ENCODE data around the gene CHST15.

Gene CHST15

DNA sequence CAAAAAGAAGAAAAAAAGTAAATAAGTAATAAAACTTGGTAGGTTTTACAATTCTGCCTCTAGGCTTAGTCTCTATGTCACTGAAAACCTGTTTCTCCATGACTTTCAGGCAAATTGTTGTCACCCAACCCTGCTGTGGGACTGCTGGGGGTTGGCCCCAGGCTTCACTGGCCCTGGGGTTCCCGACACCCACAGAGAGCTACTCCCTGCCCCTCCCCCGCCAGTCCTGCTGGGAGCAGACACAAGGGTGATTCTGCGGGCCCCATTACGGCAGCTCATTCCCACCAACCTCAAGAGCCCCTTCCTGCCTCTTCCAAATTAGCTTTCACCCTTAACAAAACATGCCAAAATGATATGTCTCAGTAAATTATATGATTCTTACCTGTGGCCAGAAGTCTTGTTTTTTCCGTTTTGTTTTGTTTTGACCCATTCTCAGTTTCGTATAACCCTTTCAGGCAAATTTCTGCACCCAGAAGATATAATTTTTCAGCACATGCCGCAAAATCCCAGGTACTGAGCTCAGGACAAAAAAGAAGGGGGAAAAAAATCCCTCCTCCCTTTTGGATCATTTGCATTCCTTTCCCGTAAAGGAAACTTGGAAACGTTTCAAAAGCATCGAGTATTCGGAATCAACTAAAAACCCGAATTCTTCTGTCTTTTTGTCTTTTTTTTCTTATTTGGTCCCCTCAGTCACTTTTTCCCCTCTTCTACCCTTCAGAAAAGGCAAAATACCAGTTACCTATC is 27.8 kb downstream of the CHST15 start:
- DNase-seq (ENCODE audit: low read depth), result no peak

DNA sequence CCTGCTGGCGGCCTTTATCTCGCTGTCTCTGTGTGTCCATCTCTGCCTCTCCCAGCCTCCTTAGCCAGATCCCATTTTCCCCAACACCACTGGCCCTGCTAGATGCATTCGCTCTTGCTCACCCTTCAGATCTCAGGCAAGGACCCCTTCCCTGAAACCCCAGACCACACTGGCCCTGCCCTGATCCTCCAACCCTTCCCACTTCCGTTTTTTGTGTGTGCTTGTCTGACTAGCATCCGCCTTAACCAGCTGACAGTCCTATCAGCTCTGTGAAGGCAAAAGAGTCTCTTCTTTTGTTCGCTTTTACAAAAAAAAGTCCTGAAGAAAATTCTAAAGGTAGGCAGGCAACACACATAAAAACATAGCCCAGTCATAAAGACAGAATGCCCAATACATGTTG is 28.7 kb downstream of the CHST15 start:
- peak; percentile 65 for DNase-seq (ENCODE audit: low read depth)

DNA sequence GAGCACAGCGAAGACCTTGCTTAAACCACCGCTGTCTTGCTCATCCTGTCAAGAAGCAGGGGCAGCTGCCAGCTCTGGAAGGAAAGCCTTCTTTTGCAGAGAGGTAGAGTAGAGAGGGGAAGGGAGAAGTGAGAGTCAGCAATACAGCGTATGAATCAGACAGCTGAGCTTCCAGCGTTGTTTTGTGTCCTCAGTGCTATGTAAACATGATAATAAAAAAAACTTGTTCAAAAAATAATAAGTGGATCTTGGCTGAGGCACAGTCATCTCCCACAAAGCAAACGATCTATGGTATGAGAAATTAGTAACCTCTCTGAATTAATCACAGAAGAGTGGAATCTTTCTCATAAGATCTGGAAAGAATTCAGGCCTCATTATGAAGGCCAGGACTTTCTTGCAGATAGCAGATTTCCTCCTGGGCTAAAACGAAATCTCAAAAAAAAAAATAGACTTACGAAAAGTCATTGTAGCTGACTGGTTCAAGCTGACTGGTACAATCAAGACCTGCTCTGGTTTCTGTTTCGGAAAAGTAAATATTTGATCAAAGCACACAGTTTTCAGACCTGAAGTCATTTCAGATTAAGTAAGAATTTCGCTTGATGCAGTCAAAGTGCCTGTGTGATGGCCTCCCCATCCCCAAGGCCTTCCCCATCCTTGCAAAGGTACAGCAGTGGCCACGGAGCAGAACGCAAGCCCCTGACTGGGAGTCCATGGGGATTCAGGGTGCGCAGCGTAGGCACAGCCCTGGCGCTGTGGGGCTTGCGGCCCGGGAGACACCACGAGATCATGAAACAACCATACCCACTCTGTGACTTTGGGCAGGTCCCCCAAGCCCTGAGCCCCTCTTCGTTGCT is 29.4 kb downstream of the CHST15 start:
- no peak for DNase-seq (ENCODE audit: low read depth)

DNA sequence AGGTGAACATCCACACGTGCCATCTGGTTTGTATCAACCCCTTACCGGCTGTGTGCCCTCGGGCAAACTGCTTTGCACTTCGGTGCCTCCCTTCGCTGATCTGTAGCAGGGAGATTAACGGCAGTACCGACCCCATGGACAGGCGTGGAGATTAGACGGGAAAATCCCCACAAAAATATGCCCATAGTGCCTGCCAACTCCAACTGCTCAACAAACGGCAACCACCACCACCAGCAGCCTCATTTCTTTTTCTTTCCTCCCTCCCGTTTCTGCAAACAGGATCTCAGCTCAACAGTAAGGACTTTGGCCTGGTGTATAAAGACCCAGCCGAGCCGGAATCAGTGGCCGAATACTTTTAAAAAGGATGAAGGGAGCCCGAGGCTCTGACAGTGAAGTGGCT is 31.0 kb downstream of the CHST15 start:
- no peak for DNase-seq (ENCODE audit: low read depth)

DNA sequence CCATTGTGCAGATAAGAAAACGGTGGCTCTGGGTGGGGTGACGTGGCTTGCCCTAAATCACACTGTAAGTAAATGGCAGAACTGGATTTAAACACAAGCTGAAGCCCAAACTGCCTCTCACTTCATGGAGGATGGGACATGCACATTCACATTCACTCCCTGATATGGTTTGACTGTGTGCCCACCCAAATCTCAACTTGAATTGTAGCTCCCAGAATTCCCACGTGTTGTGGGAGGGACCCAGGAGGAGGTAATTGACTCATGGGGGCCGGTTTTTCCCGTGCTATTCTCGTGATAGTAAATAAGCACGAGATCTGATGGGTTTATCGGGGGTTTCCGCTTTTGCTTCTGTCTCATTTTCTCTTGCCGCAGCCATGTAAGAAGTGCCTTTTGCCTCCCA is 32.4 kb downstream of the CHST15 start:
- DNase-seq (ENCODE audit: low read depth), result no peak

DNA sequence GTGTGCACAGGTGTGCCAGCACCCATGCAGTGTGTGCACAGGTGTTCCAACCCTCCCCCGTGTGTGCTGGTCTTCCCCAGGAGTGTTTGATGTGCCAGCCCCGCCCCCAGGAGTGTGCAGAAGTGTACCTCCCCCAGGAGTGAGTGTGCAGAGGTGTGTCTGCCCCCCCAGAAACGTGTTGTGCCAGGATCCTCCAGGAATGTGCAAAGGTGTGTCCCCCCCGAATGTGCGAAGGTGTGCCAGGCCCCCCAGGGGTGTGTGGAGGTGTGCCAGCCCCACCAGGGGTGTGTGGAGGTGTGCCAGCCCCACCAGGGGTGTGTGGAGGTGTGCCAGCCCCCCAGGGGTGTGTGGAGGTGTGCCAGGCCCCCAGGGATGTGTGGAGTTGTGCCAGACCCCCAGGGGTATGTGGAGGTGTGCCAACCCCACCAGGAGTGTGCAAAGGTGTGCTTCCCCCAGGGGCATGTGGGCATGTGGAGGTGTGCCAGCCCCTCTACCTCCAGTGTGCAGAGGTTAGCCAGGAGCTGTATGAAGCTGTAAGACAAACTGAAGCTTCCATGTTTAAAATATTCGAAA is 33.2 kb downstream of the CHST15 start:
- DNase-seq (ENCODE audit: low read depth), result no peak

DNA sequence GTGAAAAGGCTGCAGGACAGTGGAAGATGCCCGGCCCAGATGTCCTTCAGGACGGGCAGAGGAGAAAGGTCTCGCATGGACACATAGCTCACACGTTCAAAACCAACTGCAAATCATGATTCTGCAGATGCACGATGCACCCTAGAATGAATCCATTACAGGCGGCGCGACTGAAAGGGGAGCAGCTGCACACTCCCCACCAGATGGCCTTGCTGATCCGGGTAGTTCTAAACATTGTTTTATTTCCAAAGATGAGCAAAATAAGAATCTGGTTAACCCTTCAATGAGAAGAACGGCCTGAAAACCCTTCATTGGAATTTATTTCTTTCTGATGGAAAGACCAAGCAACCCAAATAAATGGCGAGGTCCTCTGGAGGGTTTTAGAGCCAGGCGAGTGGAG is 33.8 kb downstream of the CHST15 start:
- DNase-seq (ENCODE audit: low read depth), result no peak

DNA sequence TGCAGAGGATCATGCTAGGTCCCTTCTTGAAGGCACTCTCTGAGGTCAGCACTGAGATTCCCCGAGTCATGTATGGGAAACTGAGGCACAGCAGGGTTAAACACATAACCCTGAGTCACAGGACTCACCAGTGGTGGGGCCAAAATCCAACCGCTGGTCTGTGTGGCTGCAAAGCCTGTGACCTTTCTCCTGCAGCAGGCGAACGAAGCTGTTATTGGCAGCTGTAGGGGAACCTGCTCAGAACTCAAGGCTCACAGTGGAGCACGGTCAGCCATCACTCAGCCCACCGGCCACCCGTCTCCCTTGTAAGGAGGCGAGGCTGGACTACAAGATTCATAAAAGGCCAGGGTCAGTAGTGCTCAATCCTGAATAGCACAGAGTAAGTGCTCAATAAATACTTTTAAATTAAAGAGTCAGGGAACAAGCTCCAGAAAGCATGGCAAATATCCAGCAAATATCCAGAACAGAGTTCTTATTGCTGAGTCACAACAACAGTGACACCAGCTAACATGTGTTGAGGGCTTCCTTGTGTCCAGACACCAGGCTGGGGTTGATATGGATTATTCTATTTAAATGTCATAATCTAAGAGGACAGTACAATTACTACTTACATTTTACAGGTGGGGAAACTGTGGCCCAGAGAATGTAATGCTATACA is 34.9 kb downstream of the CHST15 start:
- DNase-seq (ENCODE audit: low read depth), result no peak

DNA sequence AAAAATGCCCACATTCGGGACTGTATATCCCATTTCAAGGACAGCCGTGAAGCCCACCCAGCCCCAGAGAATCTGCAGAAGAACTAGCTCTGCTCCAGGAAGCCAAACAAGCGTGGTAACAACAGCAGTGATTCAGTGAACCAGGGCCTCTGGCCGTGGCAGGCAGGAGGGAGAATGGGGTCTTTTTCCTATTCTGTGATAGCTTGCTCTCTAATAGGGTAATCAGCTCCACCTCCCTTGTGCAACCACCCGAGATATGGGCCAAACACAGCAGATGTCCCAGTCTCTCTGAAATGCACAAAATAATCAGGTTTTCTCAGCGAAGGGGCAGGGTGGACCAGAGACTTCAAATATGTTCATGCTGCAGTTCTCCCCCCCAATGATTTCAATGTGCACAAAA is 35.8 kb downstream of the CHST15 start:
- DNase-seq (ENCODE audit: low read depth), result no peak

DNA sequence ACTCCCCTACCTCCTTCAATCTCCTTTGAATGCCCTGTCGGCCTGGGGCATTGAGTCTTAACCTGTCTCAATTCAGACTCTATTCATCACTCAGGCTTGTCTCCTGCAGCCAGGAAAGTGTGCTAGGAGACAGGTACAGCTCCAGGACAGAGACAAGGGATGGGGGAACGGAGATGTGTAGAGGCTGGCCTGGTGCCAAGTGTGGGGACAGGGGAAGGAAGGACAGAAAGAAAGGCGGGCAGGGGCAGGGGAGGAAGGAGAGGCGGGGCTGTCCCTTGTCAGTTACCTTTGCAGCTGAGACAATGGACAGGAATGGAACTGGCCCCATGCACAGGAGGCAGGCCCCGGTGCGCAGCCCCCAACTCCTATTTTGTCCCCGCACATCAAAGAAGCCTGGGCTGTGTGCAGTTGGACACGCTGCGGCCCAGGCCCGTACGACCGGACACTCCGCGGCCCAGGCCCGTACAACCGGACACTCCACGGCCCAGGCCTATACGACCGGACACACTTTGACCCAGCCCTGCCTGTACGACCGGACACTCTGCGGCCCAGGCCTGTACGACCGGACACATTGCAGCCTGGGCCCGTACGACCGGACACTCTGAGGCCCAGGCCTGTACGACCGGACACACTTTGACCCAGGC is 36.9 kb downstream of the CHST15 start:
- DNase-seq (ENCODE audit: low read depth), result no peak

DNA sequence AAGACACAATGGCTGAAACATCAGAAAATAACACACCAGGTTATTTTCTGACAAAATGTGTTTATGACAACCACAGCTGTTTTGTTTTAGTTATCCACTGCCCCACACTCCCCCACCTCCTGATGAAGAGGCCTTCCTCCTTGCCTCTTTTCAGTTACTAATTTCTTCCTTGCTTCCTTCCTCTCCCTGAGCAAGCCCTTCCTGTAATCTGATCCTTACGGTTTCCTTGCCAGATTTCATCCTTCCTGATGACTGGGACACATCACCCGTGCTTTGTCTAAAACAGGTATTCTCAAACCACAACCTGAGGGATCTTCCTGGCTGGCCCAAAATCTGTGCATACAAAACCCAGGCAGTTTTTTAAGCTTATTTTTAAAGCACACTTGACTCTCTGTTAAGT is 39.4 kb downstream of the CHST15 start:
- DNase-seq (ENCODE audit: low read depth), result no peak

DNA sequence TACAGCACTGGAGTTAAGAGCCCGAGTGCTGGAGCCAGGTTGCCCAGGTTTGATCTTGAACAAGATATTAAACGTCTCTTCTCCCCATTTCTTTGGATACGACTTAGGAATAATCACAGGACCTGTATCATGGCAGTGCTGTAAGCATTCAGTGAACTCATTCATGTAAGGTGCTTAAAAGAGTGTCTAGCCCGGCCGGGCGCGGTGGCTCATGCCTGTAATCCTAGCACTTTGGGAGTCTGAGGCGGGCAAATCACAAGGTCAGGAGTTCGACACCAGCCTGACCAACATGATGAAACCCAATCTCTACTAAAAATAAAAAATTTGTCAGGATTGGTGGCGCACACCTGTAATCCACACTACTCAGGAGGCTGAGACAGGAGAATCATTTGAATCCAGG is 40.8 kb downstream of the CHST15 start:
- DNase-seq (ENCODE audit: low read depth), result no peak

DNA sequence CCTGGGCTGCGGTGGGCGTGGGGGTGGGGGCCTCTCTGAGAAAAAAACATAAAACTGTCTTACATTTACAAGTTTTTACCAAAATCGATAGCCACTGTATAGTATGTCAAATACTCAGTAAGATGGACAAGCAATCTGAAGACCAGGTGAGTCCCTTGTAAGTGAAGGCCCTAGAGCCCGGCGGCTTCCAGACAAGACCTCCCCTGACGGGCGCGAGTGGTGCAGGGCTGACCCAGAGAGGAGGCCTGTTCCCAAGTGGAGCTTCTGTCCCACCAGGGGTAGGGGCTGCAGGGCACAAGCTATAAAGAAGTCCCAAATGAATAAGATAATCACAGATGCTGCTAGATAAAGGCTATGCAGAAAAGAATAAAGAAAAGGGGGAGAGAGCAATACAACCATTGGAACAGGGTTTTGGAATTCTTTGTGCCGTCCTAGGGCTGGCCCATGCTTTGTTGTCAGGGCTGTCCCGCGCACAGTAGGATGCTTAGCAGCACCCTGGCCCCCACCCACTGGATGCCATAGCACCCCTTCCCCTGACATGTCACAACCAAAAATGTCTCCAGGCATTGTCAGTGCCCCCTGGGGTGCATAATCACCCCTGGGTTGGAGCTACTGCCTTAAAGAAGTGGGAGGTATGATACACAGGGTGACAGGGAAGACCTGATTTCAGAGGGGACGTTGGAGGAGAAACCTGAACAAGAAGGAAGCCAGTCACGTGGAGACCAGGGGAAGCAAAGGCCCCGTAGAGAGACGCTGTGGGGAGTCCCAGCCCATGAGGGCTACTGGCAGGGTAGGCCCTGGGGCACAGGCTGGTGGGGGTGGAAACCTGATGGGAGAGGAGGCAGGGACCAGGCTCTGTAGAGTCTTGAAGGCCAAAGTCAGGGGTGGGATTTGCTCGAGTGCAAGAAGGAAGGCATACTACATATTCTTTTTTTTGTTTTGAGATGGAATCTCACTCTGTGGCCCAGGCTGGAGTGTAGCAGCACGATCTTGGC is 43.1 kb downstream of the CHST15 start:
- no peak for DNase-seq (ENCODE audit: low read depth)

DNA sequence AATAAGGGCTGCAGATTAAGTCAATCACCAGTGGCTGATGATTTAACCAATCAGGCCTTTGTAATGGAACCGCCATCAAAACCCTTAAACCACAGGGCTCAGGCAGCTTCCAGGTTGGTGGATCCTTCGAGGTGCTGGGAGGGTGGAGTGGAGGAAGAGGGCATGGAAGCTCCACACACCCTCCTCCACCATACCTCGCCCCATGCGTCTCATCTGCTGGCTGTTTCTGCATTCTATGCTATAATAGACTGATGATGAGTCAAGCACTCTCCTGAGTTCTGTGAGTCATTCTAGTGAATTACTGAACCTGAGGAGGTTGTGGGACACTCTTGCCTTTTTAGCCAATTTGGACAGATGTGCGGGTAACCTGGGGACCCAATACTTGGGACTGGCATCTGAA is 43.9 kb downstream of the CHST15 start:
- no peak for DNase-seq (ENCODE audit: low read depth)

DNA sequence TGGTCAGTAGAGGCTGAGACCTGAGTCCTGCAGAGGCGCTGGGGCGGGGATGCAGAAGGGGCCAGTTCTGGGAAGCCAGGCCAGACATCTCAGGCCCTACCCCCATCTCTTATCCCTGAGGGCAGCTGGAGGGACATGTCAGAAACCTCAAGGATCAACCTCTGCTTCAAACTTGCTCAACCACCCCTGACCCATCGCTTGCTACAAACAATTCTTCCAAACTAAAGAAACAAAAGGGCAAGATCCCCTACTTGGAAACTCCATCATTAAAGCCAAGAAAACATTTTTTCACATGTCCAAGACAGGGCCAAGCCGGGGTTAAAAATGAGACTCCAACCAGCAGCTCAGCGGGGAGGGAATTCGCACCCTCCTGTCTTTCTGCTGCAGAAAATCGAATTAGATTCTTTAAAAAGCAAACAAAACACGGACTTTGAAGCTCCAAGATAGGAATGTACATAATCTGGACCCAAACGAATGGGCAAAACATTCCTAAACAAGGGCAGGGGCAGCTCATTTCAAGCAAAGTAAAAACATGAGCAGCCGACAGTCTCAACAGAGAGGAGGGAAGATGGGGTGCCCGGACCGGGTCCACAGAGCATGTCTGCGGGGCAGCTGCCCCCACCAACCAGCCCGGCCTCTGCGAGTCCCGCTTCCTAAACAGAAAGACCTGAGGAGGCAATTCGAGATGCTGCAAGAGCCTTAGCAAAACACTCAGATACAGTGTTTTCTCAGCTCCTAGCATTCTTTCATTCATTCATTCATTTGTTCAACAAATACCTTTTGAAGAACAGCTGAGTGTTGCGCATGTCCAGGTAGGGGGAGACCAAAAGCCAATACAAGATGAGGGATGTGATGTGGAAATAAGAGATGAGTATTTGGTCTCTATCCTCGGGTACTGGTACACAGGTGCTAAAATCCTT is 44.8 kb downstream of the CHST15 start:
- DNase-seq (ENCODE audit: low read depth), result no peak

DNA sequence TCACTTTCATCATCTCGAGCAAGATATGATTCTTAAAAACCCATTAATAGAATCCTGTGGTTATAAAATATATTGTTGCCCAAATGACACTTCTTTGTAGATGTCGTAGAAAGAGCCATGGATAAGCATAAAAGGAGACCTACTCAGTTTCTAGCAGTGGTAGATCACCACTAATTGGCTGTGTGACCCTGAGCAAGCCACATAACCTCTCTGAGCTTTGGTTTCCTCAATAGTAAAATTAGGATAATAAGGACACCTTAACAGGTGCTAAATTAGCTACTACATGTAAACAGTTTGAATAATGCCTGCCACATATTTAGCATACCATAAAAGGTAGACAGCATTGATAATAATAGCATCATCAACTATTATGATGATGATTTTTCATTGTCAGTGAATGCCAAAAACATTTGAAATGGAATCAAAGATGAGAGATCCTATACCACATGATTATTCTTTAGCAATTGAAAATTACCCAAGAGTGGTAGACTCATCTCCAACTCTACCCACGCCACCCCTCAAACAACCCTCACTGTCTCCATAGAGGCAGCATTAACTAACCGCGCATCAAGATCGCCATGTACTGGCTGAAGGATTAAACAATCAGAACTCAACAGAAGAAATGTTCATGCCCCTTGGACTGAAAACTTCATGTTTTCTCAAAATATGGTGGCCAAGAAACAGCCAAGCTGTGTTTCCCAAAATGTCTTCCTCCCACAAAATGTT is 45.8 kb downstream of the CHST15 start:
- no peak for DNase-seq (ENCODE audit: low read depth)

DNA sequence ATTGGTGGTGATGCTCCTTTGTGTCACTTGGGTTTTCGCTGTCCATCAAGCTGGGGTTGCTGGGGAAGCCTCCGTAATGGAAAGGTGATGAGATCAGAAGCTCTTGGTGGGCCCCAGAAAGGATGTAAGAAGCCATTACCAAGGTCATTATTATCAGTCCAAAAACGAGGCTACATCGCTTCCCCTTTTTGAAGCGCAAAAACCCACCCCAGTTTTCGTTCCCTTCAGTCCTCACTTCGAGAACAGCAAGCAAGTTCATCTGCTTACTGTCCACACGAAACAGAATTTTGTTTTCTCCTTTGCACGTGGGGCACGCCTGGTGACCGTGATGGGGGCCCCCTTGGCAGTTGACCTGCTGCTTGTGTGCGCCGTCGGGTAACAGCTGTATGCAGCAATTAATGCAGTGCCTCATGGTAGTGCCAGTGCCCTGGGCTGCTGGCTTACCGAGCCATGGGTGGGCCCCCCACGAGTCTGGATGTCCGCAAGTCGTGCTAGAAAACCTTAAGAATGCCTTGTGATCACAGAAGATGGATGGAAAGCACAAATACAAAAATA is 47.5 kb downstream of the CHST15 start:
- no peak for DNase-seq (ENCODE audit: low read depth)

DNA sequence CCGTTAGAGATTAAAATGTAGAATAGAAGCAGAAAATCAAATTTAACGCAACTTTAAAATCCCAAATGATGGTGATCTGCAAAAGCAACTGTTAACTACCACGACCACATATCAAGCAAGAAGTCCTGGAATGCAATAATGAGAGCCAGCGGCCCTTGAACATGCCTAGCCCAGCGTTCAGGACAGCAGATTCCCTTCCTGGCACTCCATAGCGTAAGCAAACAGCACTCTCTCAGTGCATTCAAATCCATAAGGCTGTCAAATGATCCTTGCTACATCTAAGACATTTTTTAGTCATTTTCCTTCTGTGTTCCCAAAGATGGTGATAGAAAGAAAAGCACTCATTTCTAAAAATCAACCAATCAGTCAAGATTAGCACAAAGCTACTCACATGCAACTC is 48.1 kb downstream of the CHST15 start:
- no peak for DNase-seq (ENCODE audit: low read depth)

Data from CMK (cell line).